ENCODE results near the gene CMTM4.

DNA sequence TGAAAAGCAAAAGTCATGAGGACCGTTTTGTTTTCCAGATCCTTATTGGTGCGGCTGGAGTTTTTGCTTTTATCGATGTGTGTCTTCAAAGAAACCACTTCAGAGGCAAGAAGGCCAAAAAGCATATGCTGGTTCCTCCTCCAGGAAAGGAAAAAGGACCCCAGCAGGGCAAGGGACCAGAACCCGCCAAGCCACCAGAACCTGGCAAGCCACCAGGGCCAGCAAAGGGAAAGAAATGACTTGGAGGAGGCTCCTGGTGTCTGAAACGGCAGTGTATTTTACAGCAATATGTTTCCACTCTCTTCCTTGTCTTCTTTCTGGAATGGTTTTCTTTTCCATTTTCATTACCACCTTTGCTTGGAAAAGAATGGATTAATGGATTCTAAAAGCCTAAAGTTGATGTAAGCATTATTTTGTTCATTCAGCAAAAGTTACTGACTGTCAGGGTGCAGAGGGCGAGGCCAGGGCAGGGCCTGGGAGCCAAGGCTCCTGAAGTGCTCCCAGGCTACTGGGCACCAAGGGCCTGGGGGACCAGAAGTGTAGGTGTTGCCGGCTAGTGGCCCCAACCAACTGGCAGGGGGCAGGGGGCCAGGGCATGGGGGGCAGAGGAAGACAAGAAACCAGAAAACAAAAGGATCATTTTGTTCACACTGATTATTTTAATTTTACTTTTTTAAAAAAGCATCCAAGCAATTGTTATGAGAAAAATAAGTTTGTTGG, 108.5 kb downstream of the CMTM4 start:
- TF ChIP-seq, protein P1, sequence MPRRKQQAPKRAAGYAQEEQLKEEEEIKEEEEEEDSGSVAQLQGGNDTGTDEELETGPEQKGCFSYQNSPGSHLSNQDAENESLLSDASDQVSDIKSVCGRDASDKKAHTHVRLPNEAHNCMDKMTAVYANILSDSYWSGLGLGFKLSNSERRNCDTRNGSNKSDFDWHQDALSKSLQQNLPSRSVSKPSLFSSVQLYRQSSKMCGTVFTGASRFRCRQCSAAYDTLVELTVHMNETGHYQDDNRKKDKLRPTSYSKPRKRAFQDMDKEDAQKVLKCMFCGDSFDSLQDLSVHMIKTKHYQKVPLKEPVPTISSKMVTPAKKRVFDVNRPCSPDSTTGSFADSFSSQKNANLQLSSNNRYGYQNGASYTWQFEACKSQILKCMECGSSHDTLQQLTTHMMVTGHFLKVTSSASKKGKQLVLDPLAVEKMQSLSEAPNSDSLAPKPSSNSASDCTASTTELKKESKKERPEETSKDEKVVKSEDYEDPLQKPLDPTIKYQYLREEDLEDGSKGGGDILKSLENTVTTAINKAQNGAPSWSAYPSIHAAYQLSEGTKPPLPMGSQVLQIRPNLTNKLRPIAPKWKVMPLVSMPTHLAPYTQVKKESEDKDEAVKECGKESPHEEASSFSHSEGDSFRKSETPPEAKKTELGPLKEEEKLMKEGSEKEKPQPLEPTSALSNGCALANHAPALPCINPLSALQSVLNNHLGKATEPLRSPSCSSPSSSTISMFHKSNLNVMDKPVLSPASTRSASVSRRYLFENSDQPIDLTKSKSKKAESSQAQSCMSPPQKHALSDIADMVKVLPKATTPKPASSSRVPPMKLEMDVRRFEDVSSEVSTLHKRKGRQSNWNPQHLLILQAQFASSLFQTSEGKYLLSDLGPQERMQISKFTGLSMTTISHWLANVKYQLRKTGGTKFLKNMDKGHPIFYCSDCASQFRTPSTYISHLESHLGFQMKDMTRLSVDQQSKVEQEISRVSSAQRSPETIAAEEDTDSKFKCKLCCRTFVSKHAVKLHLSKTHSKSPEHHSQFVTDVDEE (CRISPR knock-in tag; IDR thresholded peaks at IDR 0.05) = no peak
- TF ChIP-seq, protein P2, sequence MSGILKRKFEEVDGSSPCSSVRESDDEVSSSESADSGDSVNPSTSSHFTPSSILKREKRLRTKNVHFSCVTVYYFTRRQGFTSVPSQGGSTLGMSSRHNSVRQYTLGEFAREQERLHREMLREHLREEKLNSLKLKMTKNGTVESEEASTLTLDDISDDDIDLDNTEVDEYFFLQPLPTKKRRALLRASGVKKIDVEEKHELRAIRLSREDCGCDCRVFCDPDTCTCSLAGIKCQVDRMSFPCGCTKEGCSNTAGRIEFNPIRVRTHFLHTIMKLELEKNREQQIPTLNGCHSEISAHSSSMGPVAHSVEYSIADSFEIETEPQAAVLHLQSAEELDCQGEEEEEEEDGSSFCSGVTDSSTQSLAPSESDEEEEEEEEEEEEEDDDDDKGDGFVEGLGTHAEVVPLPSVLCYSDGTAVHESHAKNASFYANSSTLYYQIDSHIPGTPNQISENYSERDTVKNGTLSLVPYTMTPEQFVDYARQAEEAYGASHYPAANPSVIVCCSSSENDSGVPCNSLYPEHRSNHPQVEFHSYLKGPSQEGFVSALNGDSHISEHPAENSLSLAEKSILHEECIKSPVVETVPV (CRISPR knock-in tag; IDR thresholded peaks at IDR 0.05) = no peak
- TF ChIP-seq, protein P3, sequence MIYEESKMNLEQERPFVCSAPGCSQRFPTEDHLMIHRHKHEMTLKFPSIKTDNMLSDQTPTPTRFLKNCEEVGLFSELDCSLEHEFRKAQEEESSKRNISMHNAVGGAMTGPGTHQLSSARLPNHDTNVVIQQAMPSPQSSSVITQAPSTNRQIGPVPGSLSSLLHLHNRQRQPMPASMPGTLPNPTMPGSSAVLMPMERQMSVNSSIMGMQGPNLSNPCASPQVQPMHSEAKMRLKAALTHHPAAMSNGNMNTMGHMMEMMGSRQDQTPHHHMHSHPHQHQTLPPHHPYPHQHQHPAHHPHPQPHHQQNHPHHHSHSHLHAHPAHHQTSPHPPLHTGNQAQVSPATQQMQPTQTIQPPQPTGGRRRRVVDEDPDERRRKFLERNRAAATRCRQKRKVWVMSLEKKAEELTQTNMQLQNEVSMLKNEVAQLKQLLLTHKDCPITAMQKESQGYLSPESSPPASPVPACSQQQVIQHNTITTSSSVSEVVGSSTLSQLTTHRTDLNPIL (CRISPR knock-in tag; IDR thresholded peaks at IDR 0.05; ENCODE audit: low read depth) = no peak
